A673 (cell line): ENCODE data around the gene SEMA5B.

Source experiments
- CTCF ChIP-seq: fragments of 300-800, 200-600 bp; sonication (generic); conservative IDR thresholded peaks from 2 replicates; pipeline ENCODE4 v1.5.1; 2017; ENCODE audit warnings: low read depth, mild to moderate bottlenecking, antibody characterized with exemption, low read length, moderate library complexity, mixed read lengths
- EZH2 ChIP-seq: fragments of 200-600 bp; sonication (generic); IDR thresholded peaks from 2 replicates; pipeline ENCODE4 v1.6.1; 2017; ENCODE audit warnings: borderline replicate concordance, low read depth, mild to moderate bottlenecking, mixed read lengths, antibody characterized with exemption, low read length; ENCODE audit not compliant: poor library complexity, severe bottlenecking

GRCh38 chr3:123054109-123054778, 26.7 kb upstream of the SEMA5B start:
- TF ChIP-seq CTCF = no peak
- no peak for TF ChIP-seq EZH2
